GM06990 (cell line): Measurements from ENCODE around the gene CFP.

Source experiments
- DNase-seq: peaks from one replicate; pipeline ENCODE4 v3.0.0-alpha.2; 2011; ENCODE audit not compliant: insufficient read length; ENCODE audit errors: extremely low read depth
- H3K27me3 ChIP-seq: replicated peaks from 2 replicates; pipeline ENCODE4 v1.6.0; 2011; ENCODE audit warnings: low read length; ENCODE audit not compliant: control insufficient read depth, insufficient read depth
- H3K36me3 ChIP-seq: 2 replicates; pipeline ENCODE4 v1.5.1; 2011; ENCODE audit warnings: low read length; ENCODE audit not compliant: control insufficient read depth, insufficient read depth
- H3K4me3 ChIP-seq: replicated peaks from 2 replicates; pipeline ENCODE4 v1.5.1; 2011; ENCODE audit warnings: low read depth, mild to moderate bottlenecking, control low read depth, low read length
- TF ChIP-seq, protein P1 (sequence below): IDR thresholded peaks from 2 replicates; pipeline ENCODE4 v1.5.1; 2011; ENCODE audit warnings: low read length, control low read depth, mild to moderate bottlenecking, inconsistent platforms; ENCODE audit not compliant: insufficient read depth, poor library complexity, severe bottlenecking

Gene CFP

DNA sequence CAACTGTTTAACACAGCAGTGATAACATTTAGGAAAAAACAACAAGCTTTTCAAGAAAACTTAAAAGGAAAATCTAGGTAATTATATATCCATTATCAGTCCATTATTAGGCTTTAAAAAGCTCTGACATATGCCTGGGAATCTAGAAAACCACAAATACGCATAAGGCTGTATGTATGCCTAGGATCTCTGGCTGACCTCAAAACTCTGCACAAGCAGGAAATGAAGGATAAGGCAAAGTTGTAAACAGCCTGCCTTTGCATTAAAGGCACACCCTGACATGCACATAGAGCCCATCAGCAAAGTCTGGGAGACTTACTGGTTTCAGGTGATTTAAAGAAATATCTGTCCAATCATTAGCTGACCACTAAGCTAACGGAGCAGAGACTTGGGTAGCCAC lies 33.5 kb downstream of the CFP start:
- H3K4me3 ChIP-seq = no peak overlapping the region
- no peaks in the 10 kb centered on the region for H3K27me3 ChIP-seq
- TF ChIP-seq, protein P1, sequence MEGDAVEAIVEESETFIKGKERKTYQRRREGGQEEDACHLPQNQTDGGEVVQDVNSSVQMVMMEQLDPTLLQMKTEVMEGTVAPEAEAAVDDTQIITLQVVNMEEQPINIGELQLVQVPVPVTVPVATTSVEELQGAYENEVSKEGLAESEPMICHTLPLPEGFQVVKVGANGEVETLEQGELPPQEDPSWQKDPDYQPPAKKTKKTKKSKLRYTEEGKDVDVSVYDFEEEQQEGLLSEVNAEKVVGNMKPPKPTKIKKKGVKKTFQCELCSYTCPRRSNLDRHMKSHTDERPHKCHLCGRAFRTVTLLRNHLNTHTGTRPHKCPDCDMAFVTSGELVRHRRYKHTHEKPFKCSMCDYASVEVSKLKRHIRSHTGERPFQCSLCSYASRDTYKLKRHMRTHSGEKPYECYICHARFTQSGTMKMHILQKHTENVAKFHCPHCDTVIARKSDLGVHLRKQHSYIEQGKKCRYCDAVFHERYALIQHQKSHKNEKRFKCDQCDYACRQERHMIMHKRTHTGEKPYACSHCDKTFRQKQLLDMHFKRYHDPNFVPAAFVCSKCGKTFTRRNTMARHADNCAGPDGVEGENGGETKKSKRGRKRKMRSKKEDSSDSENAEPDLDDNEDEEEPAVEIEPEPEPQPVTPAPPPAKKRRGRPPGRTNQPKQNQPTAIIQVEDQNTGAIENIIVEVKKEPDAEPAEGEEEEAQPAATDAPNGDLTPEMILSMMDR = no peak
- DNase-seq = no peak
- H3K36me3 ChIP-seq = no peaks in the 10 kb centered on the region

DNA sequence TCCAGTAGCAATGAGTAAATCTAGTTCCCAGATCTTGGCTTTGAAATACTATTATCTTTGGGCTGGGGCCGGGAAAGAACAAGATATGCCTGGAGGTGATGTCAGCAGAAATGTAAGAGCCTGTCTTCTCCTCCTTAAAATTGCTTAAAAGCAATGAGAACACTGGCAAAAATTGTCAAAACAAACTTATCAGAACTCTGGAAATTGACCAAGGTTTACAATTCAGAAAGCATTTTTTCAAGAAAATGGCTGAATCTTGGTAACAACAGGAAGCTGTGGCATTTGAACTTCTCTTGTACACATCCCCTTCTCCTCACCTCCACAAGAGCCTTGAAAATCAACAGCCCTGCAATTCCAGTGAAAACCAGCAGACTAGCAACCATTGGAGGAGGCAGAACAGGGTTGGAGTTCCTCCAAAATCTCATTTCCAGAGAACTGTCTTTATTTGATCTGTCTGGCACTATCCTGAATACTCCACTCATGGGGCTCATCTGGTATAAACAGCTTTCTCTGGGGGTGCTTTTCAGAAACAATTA lies 33.9 kb downstream of the CFP start:
- Histone ChIP-seq H3K36me3 (no peaks in the 10 kb centered on the region), H3K27me3 (no peaks in the 10 kb centered on the region), H3K4me3 (no peak overlapping the region)
- TF ChIP-seq, protein P1 = no peak
- DNase-seq = no peak

DNA sequence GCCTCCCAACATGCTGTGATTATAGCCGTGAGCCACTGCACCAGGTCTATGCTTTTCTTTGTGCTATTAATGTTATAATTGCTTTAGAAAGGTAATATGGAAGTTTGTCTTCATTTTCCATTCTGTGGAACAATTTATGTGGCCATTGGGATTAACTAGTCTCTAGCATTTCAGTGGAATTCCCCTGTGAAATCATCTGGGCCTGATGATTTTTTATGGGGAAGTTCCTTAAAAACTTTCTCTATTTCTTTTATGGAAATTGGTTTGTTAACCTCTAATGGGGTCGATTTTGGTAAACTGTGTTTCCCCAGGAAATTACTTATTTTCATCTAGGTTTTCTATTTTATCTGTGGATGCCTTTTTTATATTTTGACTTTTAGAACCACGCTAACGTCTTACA lies 36.2 kb downstream of the CFP start:
- TF ChIP-seq, protein P1 = no peak
- DNase-seq = no peak
- Histone ChIP-seq H3K36me3 (no peaks in the 10 kb centered on the region), H3K4me3 (no peak overlapping the region), H3K27me3 (no peaks in the 10 kb centered on the region)

DNA sequence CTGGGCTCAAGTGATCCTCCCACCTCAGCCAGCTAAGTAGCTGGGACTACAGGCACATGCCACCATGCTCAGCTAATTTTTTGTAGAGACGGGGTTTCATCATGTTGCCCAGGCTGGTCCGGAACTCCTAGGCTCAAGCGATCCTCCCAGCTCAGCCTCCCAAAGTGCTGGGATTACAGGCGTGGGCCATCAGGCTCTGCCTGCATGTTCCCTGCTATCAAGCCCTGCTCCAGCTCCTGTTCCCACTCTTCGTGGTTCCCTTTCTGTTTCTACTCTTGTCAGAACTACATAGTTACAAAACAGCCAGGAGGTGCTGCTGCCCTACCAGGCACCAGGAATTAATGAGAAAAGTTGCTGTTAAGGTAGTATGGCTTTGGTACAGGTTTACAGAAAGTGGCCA lies 38.7 kb downstream of the CFP start:
- TF ChIP-seq, protein P1 = no peak
- no peaks in the 10 kb centered on the region; the same call in 1 of the 2 replicates for H3K27me3 ChIP-seq
- no peak for DNase-seq
- H3K4me3 ChIP-seq = no peak overlapping the region
- H3K36me3 ChIP-seq = peaks cover 2% of the 10 kb centered on the region; the same call in 1 of the 2 replicates

DNA sequence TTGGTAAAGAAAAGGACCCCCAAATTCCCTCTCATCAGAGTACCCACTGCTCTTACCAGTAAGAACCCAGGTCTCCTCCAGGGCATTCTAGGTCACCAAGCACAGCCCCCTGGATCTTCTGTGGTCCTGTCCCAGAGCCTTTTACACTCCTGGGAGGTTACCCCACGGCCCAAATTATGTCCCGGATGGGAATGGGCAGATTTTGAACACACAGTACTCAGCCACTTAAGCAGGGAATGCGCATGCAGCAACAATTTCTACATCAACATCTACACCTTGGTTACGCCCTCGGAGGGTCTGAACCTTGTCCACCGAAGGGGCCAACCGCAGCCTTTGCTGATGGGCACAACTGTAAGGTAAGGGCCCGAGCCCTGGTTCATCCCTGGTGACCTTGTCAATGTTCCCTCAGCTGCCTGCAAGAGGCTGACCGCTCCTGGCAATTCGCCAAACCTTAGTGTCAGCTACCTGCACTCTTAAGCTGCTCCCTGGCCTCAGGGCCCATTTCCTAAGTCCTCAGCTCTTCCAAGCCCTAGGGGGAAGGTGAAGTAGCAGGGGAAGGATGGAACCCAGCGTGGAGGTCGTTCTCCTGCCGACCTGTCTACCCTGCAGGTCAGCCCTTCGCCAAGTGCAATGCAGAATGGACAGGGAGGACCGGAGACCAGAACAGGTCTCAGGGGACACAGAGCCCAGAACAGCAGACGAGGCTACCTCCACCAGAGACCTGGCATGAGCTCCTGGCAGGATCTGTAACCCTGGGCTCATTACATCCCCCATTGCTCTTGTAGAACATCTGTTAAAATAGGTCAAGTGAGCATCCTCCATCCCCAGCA lies 41.6 kb downstream of the CFP start:
- Histone ChIP-seq H3K4me3 (no peak overlapping the region), H3K27me3 (no peaks in the 10 kb centered on the region; the same call in 1 of the 2 replicates), H3K36me3 (peaks cover 2% of the 10 kb centered on the region; the same call in 1 of the 2 replicates)
- DNase-seq = no peak
- TF ChIP-seq, protein P1 = no peak
